GM18909 (cell line): ENCODE data around the gene ANKRD17.
A peak's percentile ranks its signal among the peaks of the same experiment; 100 is the strongest.

Experiments
- ATAC-seq: cut with Tn5 transposase; IDR thresholded peaks from one replicate; pipeline ENCODE4 v1.9.1; 2021; ENCODE audit warnings: mild to moderate bottlenecking; ENCODE audit not compliant: unreplicated experiment, poor library complexity

The ANKRD17 gene

DNA sequence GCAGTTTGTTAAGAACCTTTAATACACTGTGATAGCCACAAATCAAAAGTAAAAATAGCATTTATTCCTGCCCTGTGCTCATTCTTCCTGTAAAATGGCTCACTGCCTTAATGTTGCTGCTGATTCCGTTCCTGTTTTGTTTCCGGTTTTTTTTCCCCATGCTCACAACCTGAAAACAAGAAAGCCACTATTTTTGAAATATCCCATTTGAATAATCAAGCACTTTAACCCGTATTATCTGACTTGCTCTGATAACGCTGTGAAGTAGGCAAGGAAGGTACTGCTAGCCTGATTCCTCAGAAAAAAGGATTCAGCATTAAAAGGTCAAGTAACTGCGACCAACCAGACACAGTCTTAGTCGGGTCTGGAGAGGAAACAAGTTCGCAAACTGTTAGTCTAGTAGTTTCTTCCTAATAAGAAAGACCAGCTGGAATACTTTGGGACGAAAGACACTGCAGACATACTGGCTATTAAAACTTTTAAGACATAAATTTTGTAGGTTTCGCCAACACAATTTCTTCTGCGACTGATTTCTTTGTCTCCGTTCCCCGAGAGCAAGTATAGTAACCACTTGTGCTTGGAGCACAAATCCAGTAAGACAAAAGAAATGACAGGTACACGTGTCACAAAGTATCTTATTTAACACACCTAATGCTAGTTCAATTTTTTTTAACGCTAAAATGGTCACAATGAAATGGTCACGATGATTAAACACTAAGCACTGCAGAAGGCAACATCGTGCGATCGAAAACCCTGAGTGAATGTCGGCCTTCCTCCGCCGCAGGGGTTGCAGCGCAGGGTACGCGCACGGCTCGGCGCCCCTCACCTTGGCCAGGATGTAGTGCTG lies 189.9 kb downstream of the ANKRD17 start:
- ATAC-seq: peak; percentile 11

DNA sequence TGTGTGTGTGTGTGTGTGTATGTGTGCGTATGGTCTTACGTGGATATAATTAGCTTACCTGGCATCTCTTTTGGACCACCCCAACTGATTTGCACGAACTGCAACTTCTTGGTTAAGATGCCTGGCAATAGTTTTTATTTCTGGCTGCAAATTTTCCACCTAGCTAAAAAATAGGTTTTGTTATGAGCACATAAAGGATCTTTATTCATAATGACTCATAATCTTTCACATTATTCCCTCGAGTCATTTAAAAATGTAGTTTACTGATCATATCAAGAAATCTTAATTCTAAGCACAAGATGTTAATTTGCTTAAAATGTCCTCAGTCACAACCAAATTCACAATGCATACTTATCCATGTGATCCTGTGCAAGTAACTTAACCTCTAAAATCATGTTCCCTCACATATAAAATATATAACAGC lies 190.6 kb downstream of the ANKRD17 start:
- ATAC-seq: no peak

DNA sequence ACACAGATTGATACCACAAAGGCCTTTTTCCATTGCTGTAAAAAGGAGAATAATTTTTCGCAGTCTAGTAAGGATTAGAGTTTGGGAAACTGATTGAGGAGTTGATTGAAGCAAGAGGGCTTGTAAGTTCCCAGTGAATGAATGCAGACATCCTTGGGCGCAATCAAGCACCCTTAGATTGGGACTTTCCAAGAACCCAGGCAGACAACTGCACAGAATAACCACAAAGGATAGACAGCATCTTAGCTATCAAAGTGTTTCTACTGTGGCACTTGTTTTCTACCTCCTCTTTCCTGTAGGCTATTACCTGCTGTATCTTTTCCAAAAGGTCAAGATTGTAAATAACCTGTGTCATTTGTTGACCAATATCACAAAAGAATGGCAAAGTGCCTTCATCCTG lies 191.7 kb downstream of the ANKRD17 start:
- ATAC-seq: no peak

GRCh38 chr4:73066445-73066844 lies 192.2 kb downstream of the ANKRD17 start:
- ATAC-seq: no peak

DNA sequence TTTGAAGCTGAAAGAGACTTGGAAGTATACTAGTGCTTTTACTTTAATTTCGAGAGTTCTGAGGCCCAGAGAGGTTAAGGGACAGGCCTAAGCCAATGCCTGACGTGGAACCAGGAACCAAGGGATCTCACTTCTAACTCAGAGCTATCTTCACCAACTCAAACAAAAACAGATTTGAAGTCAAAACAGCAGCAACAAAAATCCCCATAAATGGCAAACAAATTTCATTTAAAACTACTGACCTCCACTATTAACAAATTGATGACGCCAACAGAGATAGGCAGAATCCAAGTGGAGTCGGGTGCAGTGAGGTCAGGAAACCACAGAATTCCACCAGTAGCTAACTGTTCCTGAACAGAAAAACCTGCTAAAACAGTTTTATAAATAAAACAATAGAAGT lies 194.1 kb downstream of the ANKRD17 start:
- ATAC-seq: no peak

GRCh38 chr4:73055241-73055897 lies 203.2 kb downstream of the ANKRD17 start:
- ATAC-seq: peak; percentile 93

DNA sequence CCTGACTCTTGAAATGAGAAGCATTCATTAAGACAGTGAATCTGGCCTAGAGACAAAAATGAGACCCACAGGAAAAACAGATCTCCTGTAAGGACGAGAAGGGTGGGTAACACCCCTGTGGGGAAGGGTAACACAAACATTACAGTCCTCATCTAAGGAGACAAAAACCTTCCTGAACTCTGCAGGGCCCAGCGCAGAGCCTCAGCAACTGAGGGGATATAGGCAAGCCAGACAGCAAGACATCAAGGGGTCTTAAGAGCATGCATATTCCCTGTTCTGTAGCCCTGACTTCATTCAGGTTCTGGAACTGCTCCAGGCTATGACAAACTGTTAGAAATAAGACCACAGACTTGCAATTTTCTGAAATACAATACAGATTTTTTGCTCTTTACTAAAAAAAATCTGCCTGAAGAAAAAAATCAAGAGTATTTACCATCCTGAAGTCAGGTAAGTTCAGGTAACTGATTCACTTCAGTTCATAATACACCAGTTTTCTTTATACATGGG lies 204.6 kb downstream of the ANKRD17 start:
- no peak for ATAC-seq

DNA sequence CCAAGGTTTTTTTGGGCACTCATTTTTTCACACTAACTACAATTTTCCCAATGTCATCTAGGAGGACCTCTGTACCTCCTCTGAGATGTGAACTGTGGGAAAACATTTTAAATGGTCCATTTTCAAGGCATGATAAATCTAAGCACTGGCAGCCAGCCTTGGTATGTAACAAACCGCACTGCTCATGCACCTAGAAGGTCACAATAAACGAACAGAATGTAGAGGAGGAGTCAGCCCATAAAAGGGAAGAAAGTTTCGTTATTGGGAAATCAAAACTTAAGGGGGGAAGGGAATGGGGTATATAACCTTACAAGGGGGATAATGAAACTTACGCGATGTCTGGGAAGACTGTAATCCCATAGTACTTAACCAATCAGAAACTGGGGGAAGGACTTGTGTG lies 205.5 kb downstream of the ANKRD17 start:
- ATAC-seq: no peak

DNA sequence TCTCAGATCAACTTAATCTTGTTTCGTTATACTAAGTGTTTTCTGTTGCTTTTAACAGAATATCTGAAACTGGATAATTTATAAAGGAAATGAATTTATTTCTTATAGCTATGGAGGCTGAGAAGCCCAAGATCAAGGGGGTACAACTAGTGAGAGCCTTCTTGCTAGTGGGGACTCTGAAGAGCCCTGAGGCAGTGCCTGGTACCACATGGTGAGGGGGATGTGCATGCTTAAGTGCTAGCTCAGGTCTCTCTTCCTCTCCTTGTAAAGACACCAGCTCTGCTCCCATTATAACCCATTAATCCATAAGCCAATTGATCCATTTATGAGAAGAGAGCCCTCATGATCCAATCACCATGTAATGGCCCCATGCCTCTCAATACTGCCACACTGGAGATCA lies 207.0 kb downstream of the ANKRD17 start:
- ATAC-seq: no peak

DNA sequence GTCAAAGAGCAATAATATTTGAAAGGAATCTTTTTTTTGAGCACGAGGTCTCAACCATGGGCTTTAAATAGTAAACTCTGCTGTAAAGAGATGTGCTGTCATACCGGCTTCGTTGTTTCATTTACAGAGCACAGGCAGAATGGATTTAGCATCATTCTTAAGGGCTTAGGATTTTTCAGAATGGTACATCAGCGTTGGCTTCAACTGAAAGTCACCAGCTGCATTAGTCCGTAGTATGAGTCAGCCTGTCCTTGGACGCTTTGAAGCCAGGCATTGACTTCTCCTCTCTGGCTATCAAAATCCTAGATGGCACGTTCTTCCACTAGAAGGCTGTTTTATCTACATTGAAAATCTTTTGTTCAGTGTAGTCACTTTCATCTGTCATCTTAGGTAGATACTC lies 212.7 kb downstream of the ANKRD17 start:
- ATAC-seq: no peak

GRCh38 chr4:73037057-73037456 lies 221.5 kb downstream of the ANKRD17 start:
- ATAC-seq: no peak

DNA sequence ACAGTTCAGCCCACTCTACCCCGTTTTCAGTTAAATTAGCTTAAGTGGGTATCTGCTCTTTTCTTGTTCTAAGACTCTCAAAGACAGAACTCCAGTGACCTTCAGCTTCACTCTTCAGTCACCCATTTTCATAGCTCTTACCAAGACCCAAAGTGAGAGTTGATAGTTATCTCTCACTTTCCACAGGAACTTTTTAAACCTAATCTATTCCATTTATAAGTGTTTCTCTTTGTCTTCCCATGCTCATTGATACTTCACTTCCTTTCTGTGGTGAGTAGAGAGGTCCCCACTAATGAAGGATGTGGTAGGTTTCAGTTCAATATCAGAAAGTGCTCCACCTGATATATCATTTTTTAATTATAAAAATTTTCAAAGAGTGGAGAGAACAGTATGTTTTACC lies 222.5 kb downstream of the ANKRD17 start:
- no peak for ATAC-seq

GRCh38 chr4:73034896-73035295 lies 223.7 kb downstream of the ANKRD17 start:
- no peak for ATAC-seq

GRCh38 chr4:73028621-73029020 lies 230.0 kb downstream of the ANKRD17 start:
- no peak for ATAC-seq
